ENCODE results near the gene ILF3. TPM values are rescaled to one million over a fixed set of nuclear protein-coding genes. Genes with fewer than 3 reads are reported as not detected.

Gene ILF3
- total RNA-seq, 2 experiments from 2014 or later, result 407 to 408 TPM

- H3K27me3 Mint-ChIP-seq (ENCODE audit: low read depth), result no peaks in the 10 kb centered on the region
Observed at GRCh38 chr19:10706990-10707389, 52.8 kb downstream of the ILF3 start.

GRCh38 chr19:10707440-10707839 lies 53.3 kb downstream of the ILF3 start:
- Mint-ChIP-seq H3K27ac (no peak overlapping the region), H3K4me1 (ENCODE audit: low read depth) (peaks cover 6% of the 10 kb centered on the region), H3K27me3 (ENCODE audit: low read depth) (no peaks in the 10 kb centered on the region), H3K36me3 (ENCODE audit: low read depth) (peaks cover 6% of the 10 kb centered on the region), H3K9me3 (ENCODE audit: insufficient read depth) (no peaks in the 10 kb centered on the region), H3K4me3 (no peak overlapping the region)
- ChIA-PET POLR2A (no interaction called here), CTCF (interaction anchor here (1.3 kb wide), 1 partner anchor 126 kb away, joined by 5 read pairs; no protein-coding TSS in a partner anchor)
- DNase-seq (no peak), ATAC-seq (no peak)

More at GRCh38 chr19:10706990-10707389, 52.8 kb downstream of the ILF3 start:
- ChIA-PET POLR2A (no interaction called here), CTCF (interaction anchor here (0.8 to 1.3 kb wide), 2 partner anchors 11 to 125 kb away, joined by 3 to 5 read pairs; partner anchors contain the start of gene DNM2)
- Mint-ChIP-seq H3K36me3 (ENCODE audit: low read depth) (peaks cover 5% of the 10 kb centered on the region), H3K9me3 (ENCODE audit: insufficient read depth) (no peaks in the 10 kb centered on the region), H3K4me3 (no peak overlapping the region), H3K27ac (no peak overlapping the region), H3K4me1 (ENCODE audit: low read depth) (peaks cover 8% of the 10 kb centered on the region)
- no peak for ATAC-seq
- no peak for DNase-seq

- H3K4me3 Mint-ChIP-seq, result no peak overlapping the region
- ATAC-seq, result no peak
- H3K27me3 Mint-ChIP-seq (ENCODE audit: low read depth), result no peaks in the 10 kb centered on the region
- CTCF ChIA-PET, result interaction anchor here (1.0 to 1.5 kb wide), 5 partner anchors 8 to 156 kb away, joined by 3 to 6 read pairs (median 3); no protein-coding TSS in a partner anchor
- peaks cover 6% of the 10 kb centered on the region for H3K36me3 Mint-ChIP-seq (ENCODE audit: low read depth)
- no peaks in the 10 kb centered on the region for H3K9me3 Mint-ChIP-seq (ENCODE audit: insufficient read depth)
- peaks cover 6% of the 10 kb centered on the region for H3K4me1 Mint-ChIP-seq (ENCODE audit: low read depth)
- POLR2A ChIA-PET, result no interaction called here
- DNase-seq, result no peak
- no peak overlapping the region for H3K27ac Mint-ChIP-seq
Observed at GRCh38 chr19:10708291-10708690, 54.1 kb downstream of the ILF3 start.

- H3K9me3 Mint-ChIP-seq (ENCODE audit: insufficient read depth), result no peaks in the 10 kb centered on the region
- CTCF ChIA-PET, result interaction anchor here (1.2 kb wide), 1 partner anchor 146 kb away, joined by 3 read pairs; no protein-coding TSS in a partner anchor
- DNase-seq (no peak), ATAC-seq (no peak)
- H3K4me3 Mint-ChIP-seq, result no peak overlapping the region
- no peaks in the 10 kb centered on the region for H3K27me3 Mint-ChIP-seq (ENCODE audit: low read depth)
- no peak overlapping the region for H3K27ac Mint-ChIP-seq
- POLR2A ChIA-PET, result no interaction called here
- H3K4me1 Mint-ChIP-seq (ENCODE audit: low read depth), result peaks cover 15% of the 10 kb centered on the region
- peaks cover 10% of the 10 kb centered on the region for H3K36me3 Mint-ChIP-seq (ENCODE audit: low read depth)
Observed at GRCh38 chr19:10712045-10712444, 57.9 kb downstream of the ILF3 start.

GRCh38 chr19:10712754-10713153 lies 58.6 kb downstream of the ILF3 start:
- peaks cover 18% of the 10 kb centered on the region for H3K4me1 Mint-ChIP-seq (ENCODE audit: low read depth)
- CTCF ChIA-PET, result interaction anchor here (1.0 to 1.9 kb wide), 3 partner anchors 13 to 152 kb away, joined by 3 to 8 read pairs (median 5); no protein-coding TSS in a partner anchor
- no peak overlapping the region for H3K27ac Mint-ChIP-seq
- H3K27me3 Mint-ChIP-seq (ENCODE audit: low read depth), result no peaks in the 10 kb centered on the region
- DNase-seq (no peak), ATAC-seq (no peak)
- peaks cover 10% of the 10 kb centered on the region for H3K36me3 Mint-ChIP-seq (ENCODE audit: low read depth)
- H3K9me3 Mint-ChIP-seq (ENCODE audit: insufficient read depth), result no peaks in the 10 kb centered on the region
- no peak overlapping the region for H3K4me3 Mint-ChIP-seq
- POLR2A ChIA-PET, result no interaction called here

GRCh38 chr19:10713317-10713716 lies 59.2 kb downstream of the ILF3 start:
- ChIA-PET POLR2A (no interaction called here), CTCF (interaction anchor here (1.0 to 1.9 kb wide), 3 partner anchors 14 to 151 kb away, joined by 3 to 8 read pairs (median 5); no protein-coding TSS in a partner anchor)
- Mint-ChIP-seq H3K9me3 (ENCODE audit: insufficient read depth) (no peaks in the 10 kb centered on the region), H3K36me3 (ENCODE audit: low read depth) (peaks cover 10% of the 10 kb centered on the region), H3K4me3 (no peak overlapping the region), H3K27ac (peak overlapping the region; percentile 61), H3K27me3 (ENCODE audit: low read depth) (no peaks in the 10 kb centered on the region), H3K4me1 (ENCODE audit: low read depth) (peaks cover 18% of the 10 kb centered on the region)
- DNase-seq, result no peak
- ATAC-seq, result no peak

- no peaks in the 10 kb centered on the region for H3K9me3 Mint-ChIP-seq (ENCODE audit: insufficient read depth)
- peaks cover 34% of the 10 kb centered on the region for H3K4me1 Mint-ChIP-seq (ENCODE audit: low read depth)
- H3K4me3 Mint-ChIP-seq, result peak overlapping the region; percentile 96
- ATAC-seq (no peak), DNase-seq (no peak)
- H3K27me3 Mint-ChIP-seq (ENCODE audit: low read depth), result no peaks in the 10 kb centered on the region
- peaks cover 17% of the 10 kb centered on the region for H3K36me3 Mint-ChIP-seq (ENCODE audit: low read depth)
- ChIA-PET CTCF (interaction anchor here (0.9 to 7.0 kb wide), 35 partner anchors 9 to 378 kb away, joined by 3 to 195 read pairs (median 8); partner anchors contain the start of genes CARM1, QTRT1 and TMED1), POLR2A (interaction anchor here (0.6 to 3.9 kb wide), 10 partner anchors 17 to 175 kb away, joined by 3 to 26 read pairs (median 5); partner anchors contain the start of gene TMED1)
- H3K27ac Mint-ChIP-seq, result peak overlapping the region; percentile 78
Observed at GRCh38 chr19:10717054-10717355, 62.9 kb downstream of the ILF3 start.

- no peaks in the 10 kb centered on the region for H3K9me3 Mint-ChIP-seq (ENCODE audit: insufficient read depth)
- H3K27ac Mint-ChIP-seq, result peak within 1 kb of the TSS; percentile 88
- peaks cover 32% of the 10 kb centered on the region for H3K4me1 Mint-ChIP-seq (ENCODE audit: low read depth)
- DNase-seq, result peak; percentile 98
- ChIA-PET CTCF (interaction anchor here (0.7 to 7.0 kb wide), 54 partner anchors 9 to 663 kb away, joined by 3 to 195 read pairs (median 4); partner anchors contain the start of genes CARM1, QTRT1 and TMED1), POLR2A (interaction anchor here (0.6 to 3.9 kb wide), 18 partner anchors 10 to 175 kb away, joined by 3 to 26 read pairs (median 4); partner anchors contain the start of gene TMED1)
- H3K4me3 Mint-ChIP-seq, result peak within 1 kb of the TSS; percentile 96
- peak; percentile 95 for ATAC-seq
- H3K36me3 Mint-ChIP-seq (ENCODE audit: low read depth), result peaks cover 15% of the 10 kb centered on the region
- no peaks in the 10 kb centered on the region for H3K27me3 Mint-ChIP-seq (ENCODE audit: low read depth)
Observed at GRCh38 chr19:10717356-10718204, 63.4 kb downstream of the ILF3 start, which contains the start of gene DNM2. TSS of gene DNM2 (plus strand) at chr19:10718079. CDS start at chr19:10718243, 164 bp downstream.

GRCh38 chr19:10718205-10719196 lies 64.4 kb downstream of the ILF3 start:
- DNase-seq, result peak; percentile 59
- H3K4me3 Mint-ChIP-seq, result peak overlapping the region; percentile 96
- H3K36me3 Mint-ChIP-seq (ENCODE audit: low read depth), result peaks cover 17% of the 10 kb centered on the region
- H3K4me1 Mint-ChIP-seq (ENCODE audit: low read depth), result peaks cover 34% of the 10 kb centered on the region
- POLR2A ChIA-PET, result interaction anchor here (0.6 to 3.9 kb wide), 15 partner anchors 9 to 146 kb away, joined by 3 to 26 read pairs (median 5); partner anchors contain the start of gene TMED1
- peak; percentile 14 for ATAC-seq
- H3K27ac Mint-ChIP-seq, result peak overlapping the region; percentile 88
- H3K9me3 Mint-ChIP-seq (ENCODE audit: insufficient read depth), result no peaks in the 10 kb centered on the region
- no peaks in the 10 kb centered on the region for H3K27me3 Mint-ChIP-seq (ENCODE audit: low read depth)
- CTCF ChIA-PET, result interaction anchor here (0.7 to 7.0 kb wide), 51 partner anchors 9 to 662 kb away, joined by 3 to 195 read pairs (median 5); partner anchors contain the start of genes CARM1, QTRT1 and TMED1

- CTCF ChIA-PET, result interaction anchor here (0.7 to 7.0 kb wide), 7 partner anchors 18 to 147 kb away, joined by 3 to 195 read pairs (median 10); partner anchors contain the start of genes CARM1 and QTRT1
- Mint-ChIP-seq H3K36me3 (ENCODE audit: low read depth) (peaks cover 20% of the 10 kb centered on the region), H3K27me3 (ENCODE audit: low read depth) (no peaks in the 10 kb centered on the region), H3K4me3 (peak overlapping the region; percentile 96), H3K27ac (peak overlapping the region; percentile 72), H3K4me1 (ENCODE audit: low read depth) (peaks cover 38% of the 10 kb centered on the region), H3K9me3 (ENCODE audit: insufficient read depth) (no peaks in the 10 kb centered on the region)
- ATAC-seq, result no peak
- POLR2A ChIA-PET, result interaction anchor here (0.9 to 3.9 kb wide), 8 partner anchors 8 to 116 kb away, joined by 3 to 26 read pairs (median 5); partner anchors contain the start of gene TMED1
- DNase-seq, result no peak
Observed at GRCh38 chr19:10719466-10719961, 65.4 kb downstream of the ILF3 start.
